Caco-2 (cell line): ENCODE measurements around the gene OR6C65. TPM values are rescaled to one million over a fixed set of nuclear protein-coding genes. Genes with fewer than 3 reads are reported as not detected.

ENCODE experiments used
- BruUV-seq: library from RNA; stranded (reverse); fragments of 400-500 nt; replicated peaks from 2 replicates; lab custom pipeline; 2021; lab: Mats Ljungman, UMichigan
- CTCF ChIA-PET: fragments of 300-600 bp; sonication (Branson Sonifier 250); formaldehyde crosslinking; loops from one replicate; lab custom pipeline; 2022; ENCODE audit warnings: antibody characterized with exemption; lab: Charles Lee
- POLR2A ChIA-PET: fragments of 300-600 bp; sonication (Branson Sonifier 250); formaldehyde crosslinking; loops from one replicate; lab custom pipeline; 2022; ENCODE audit warnings: antibody characterized with exemption; lab: Charles Lee
- DNase-seq, 2 experiments: peaks; one replicate each; pipeline versions ENCODE4 v3.0.0 to v3.0.0-alpha.2; 2020 to 2022
- H3K27me3 ChIP-seq: replicated peaks from 2 replicates; pipeline ENCODE4 v1.6.0; 2011; ENCODE audit warnings: low read length; ENCODE audit not compliant: control insufficient read depth, insufficient read depth
- H3K36me3 ChIP-seq: 2 replicates; pipeline ENCODE4 v1.5.1; 2011; ENCODE audit warnings: low read length; ENCODE audit not compliant: control insufficient read depth, insufficient read depth
- H3K4me1 ChIP-seq: fragments of 250-450 bp; sonication (Bioruptor Pico); 2 replicates; pipeline ENCODE4 v1.5.1; 2020; ENCODE audit warnings: mild to moderate bottlenecking
- H3K4me3 ChIP-seq: 2 replicates; pipeline ENCODE4 v1.5.1; 2011; ENCODE audit warnings: low read depth, mild to moderate bottlenecking, control low read depth, low read length
- H3K9me3 ChIP-seq: fragments of 250-450 bp; sonication (Bioruptor Pico); 2 replicates; pipeline ENCODE4 v1.5.1; 2020; ENCODE audit warnings: mild to moderate bottlenecking, moderate library complexity
- H3K27ac Mint-ChIP-seq: one replicate; pipeline ENCODE4 v1.8.0; 2022; ENCODE audit warnings: mixed read lengths; ENCODE audit not compliant: unreplicated experiment
- H3K27me3 Mint-ChIP-seq: one replicate; pipeline ENCODE4 v1.8.0; 2022; ENCODE audit warnings: mixed read lengths; ENCODE audit not compliant: insufficient read depth, unreplicated experiment
- H3K36me3 Mint-ChIP-seq: one replicate; pipeline ENCODE4 v1.8.0; 2022; ENCODE audit warnings: mild to moderate bottlenecking, mixed read lengths; ENCODE audit not compliant: insufficient read depth, unreplicated experiment
- H3K4me1 Mint-ChIP-seq: one replicate; pipeline ENCODE4 v1.8.0; 2022; ENCODE audit warnings: low read depth, mixed read lengths; ENCODE audit not compliant: unreplicated experiment
- H3K4me3 Mint-ChIP-seq: one replicate; pipeline ENCODE4 v1.8.0; 2022; ENCODE audit warnings: mild to moderate bottlenecking, moderate library complexity, mixed read lengths; ENCODE audit not compliant: unreplicated experiment
- H3K9me3 Mint-ChIP-seq: one replicate; pipeline ENCODE4 v1.8.0; 2022; ENCODE audit warnings: mixed read lengths; ENCODE audit not compliant: unreplicated experiment
- CTCF ChIP-seq, 2 experiments: fragments of 200-600 bp in 1 of 2; IDR thresholded peaks; 1 replicate in 1 of 2; 2 replicates in 1 of 2; pipeline versions ENCODE4 v1.5.1 to v1.8.0; 2011 to 2022; ENCODE audit warnings: antibody characterized with exemption in 1 of 2, control low read depth in 1 of 2, inconsistent platforms in 1 of 2, low read depth in 1 of 2, low read length in 1 of 2, mild to moderate bottlenecking in 1 of 2, moderate library complexity in 1 of 2; ENCODE audit not compliant: insufficient read depth in 1 of 2, severe bottlenecking in 1 of 2, unreplicated experiment in 1 of 2
- intact Hi-C: fragments of 100-400 bp; cut with micrococcal nuclease; formaldehyde crosslinking; loops from one replicate; pipeline ENCODE4 v1.10.0; 2022; ENCODE audit not compliant: unreplicated experiment
- total RNA-seq: library from RNA; stranded (reverse); gene quantifications from 2 replicates; pipeline ENCODE4 v1.2.3, GENCODE V29; 2022

OR6C65 gene
- total RNA-seq, 1 experiment from 2014 or later = not detected

- POLR2A ChIA-PET = no interaction called here
Observed at GRCh38 chr12:55365086-55365485, 35.2 kb upstream of the OR6C65 start.

GRCh38 chr12:55372521-55372920, 27.8 kb upstream of the OR6C65 start:
- no peak overlapping the region for H3K4me3 ChIP-seq
- CTCF ChIA-PET = no interaction called here
- no peak for TF ChIP-seq CTCF (IDR thresholded peaks at IDR 0.05; ENCODE audit: insufficient read depth in 1 of 2, low read depth in 1 of 2, low read length in 1 of 2, severe bottlenecking in 1 of 2, unreplicated experiment in 1 of 2)
- no peaks in the 10 kb centered on the region for H3K4me1 ChIP-seq
- H3K36me3 ChIP-seq = no peaks in the 10 kb centered on the region
- no peak for DNase-seq
- POLR2A ChIA-PET = no interaction called here
- BruUV-seq = no TSS peak
- H3K9me3 ChIP-seq = no peaks in the 10 kb centered on the region
- Mint-ChIP-seq H3K4me1 (no peaks in the 10 kb centered on the region), H3K9me3 (no peaks in the 10 kb centered on the region), H3K4me3 (no peak overlapping the region), H3K27me3 (no peaks in the 10 kb centered on the region), H3K36me3 (no peaks in the 10 kb centered on the region), H3K27ac (no peak overlapping the region)
- intact Hi-C loops = no loop called here
- no peaks in the 10 kb centered on the region for H3K27me3 ChIP-seq

More at GRCh38 chr12:55365086-55365485, 35.2 kb upstream of the OR6C65 start:
- no peaks in the 10 kb centered on the region for H3K27me3 Mint-ChIP-seq
- H3K4me1 ChIP-seq = no peaks in the 10 kb centered on the region
- no peaks in the 10 kb centered on the region for H3K9me3 ChIP-seq
- CTCF ChIA-PET = no interaction called here
- no peak for DNase-seq
- H3K27ac Mint-ChIP-seq = no peak overlapping the region
- H3K4me3 Mint-ChIP-seq = no peak overlapping the region
- H3K4me3 ChIP-seq = no peak overlapping the region
- intact Hi-C loops = no loop called here
- no peaks in the 10 kb centered on the region for H3K36me3 Mint-ChIP-seq
- H3K4me1 Mint-ChIP-seq = peaks cover 6% of the 10 kb centered on the region
- BruUV-seq = no TSS peak
- no peaks in the 10 kb centered on the region for H3K9me3 Mint-ChIP-seq
- TF ChIP-seq CTCF (IDR thresholded peaks at IDR 0.05; ENCODE audit: insufficient read depth in 1 of 2, low read depth in 1 of 2, low read length in 1 of 2, severe bottlenecking in 1 of 2, unreplicated experiment in 1 of 2) = no peak
- no peaks in the 10 kb centered on the region for H3K27me3 ChIP-seq
- no peaks in the 10 kb centered on the region for H3K36me3 ChIP-seq

GRCh38 chr12:55385891-55386290, 14.4 kb upstream of the OR6C65 start:
- H3K27me3 Mint-ChIP-seq = no peaks in the 10 kb centered on the region
- no peak for TF ChIP-seq CTCF (IDR thresholded peaks at IDR 0.05; ENCODE audit: insufficient read depth in 1 of 2, low read depth in 1 of 2, low read length in 1 of 2, severe bottlenecking in 1 of 2, unreplicated experiment in 1 of 2)
- H3K4me3 ChIP-seq = no peak overlapping the region
- DNase-seq = no peak
- POLR2A ChIA-PET = no interaction called here
- no peaks in the 10 kb centered on the region for H3K27me3 ChIP-seq
- no peaks in the 10 kb centered on the region for H3K36me3 ChIP-seq
- H3K27ac Mint-ChIP-seq = no peak overlapping the region
- no TSS peak for BruUV-seq
- no peaks in the 10 kb centered on the region for H3K9me3 ChIP-seq
- intact Hi-C loops = no loop called here
- CTCF ChIA-PET = interaction anchor here (0.9 kb wide), 1 partner anchor 197 kb away, joined by 7 read pairs; no protein-coding TSS in a partner anchor
- H3K9me3 Mint-ChIP-seq = no peaks in the 10 kb centered on the region
- no peaks in the 10 kb centered on the region for H3K4me1 Mint-ChIP-seq
- no peaks in the 10 kb centered on the region for H3K4me1 ChIP-seq
- H3K4me3 Mint-ChIP-seq = no peak overlapping the region
- no peaks in the 10 kb centered on the region for H3K36me3 Mint-ChIP-seq
